ENCODE results near the gene GBGT1.

DNA sequence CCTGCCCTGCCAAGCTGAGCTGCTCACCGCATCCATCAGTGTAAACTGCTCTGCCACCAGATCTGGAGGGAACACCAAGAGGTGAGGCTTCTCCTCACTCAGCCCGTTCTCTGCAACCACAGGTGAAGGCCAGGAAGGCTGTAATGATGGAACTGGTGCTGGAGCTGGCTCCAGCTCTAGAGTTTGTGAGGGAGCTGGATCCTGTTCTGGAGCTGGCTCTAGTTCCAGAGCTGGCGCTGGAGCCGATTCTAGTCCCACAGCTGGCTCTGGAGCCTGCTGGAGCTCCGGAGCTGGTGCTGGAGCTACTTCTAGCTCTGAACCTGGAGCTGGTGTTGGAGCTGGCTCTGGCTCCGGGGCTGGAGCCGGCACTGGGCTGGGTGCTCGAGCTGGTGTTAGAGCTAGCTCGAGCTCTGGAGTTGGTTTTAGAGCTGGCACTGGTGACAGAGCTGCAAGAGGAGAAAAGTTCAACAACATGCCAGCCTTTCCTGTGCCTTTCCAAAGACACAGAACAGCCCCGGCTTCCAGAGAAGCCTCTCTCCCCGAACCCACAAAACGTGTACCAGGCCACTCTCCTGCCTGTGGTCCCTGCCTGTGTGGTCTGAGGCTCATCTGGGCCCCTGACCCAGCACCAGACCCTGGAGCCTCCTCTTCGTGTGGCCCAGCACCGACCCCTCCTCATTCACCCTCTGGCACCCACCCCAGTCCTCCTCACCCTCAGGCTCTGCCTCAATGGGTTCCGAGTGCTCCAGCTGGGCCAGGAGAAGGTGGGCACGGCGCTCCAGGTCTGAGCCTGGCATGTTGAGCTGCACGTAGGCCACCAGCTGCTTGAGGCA is 55.5 kb downstream of the GBGT1 start:
- TF ChIP-seq CTCF (conservative IDR thresholded peaks at IDR 0.05; ENCODE audit: low read depth in 2 of 2) (no peak), EZH2 (IDR thresholded peaks at IDR 0.05; ENCODE audit: low read depth, unreplicated experiment) (no peak), POLR2AphosphoS5 (IDR thresholded peaks at IDR 0.05; ENCODE audit: low read depth) (no peak), ZNF331 (CRISPR knock-in tag; IDR thresholded peaks at IDR 0.05; ENCODE audit: low read depth) (no peak), REST (IDR thresholded peaks at IDR 0.05; ENCODE audit: unreplicated experiment) (no peak), EZH2phosphoT487 (IDR thresholded peaks at IDR 0.05; ENCODE audit: unreplicated experiment) (no peak), JUNB (IDR thresholded peaks at IDR 0.05; ENCODE audit: unreplicated experiment) (no peak), CREB1 (CRISPR knock-in tag; IDR thresholded peaks at IDR 0.05; ENCODE audit: low read depth) (no peak), ZNF114 (CRISPR knock-in tag; IDR thresholded peaks at IDR 0.05) (no peak), NANOG (IDR thresholded peaks at IDR 0.05; ENCODE audit: borderline replicate concordance) (no peak)
- TF ChIP-seq, protein P1, sequence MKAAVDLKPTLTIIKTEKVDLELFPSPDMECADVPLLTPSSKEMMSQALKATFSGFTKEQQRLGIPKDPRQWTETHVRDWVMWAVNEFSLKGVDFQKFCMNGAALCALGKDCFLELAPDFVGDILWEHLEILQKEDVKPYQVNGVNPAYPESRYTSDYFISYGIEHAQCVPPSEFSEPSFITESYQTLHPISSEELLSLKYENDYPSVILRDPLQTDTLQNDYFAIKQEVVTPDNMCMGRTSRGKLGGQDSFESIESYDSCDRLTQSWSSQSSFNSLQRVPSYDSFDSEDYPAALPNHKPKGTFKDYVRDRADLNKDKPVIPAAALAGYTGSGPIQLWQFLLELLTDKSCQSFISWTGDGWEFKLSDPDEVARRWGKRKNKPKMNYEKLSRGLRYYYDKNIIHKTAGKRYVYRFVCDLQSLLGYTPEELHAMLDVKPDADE (IDR thresholded peaks at IDR 0.05), result no peak
- TF ChIP-seq, protein P2, sequence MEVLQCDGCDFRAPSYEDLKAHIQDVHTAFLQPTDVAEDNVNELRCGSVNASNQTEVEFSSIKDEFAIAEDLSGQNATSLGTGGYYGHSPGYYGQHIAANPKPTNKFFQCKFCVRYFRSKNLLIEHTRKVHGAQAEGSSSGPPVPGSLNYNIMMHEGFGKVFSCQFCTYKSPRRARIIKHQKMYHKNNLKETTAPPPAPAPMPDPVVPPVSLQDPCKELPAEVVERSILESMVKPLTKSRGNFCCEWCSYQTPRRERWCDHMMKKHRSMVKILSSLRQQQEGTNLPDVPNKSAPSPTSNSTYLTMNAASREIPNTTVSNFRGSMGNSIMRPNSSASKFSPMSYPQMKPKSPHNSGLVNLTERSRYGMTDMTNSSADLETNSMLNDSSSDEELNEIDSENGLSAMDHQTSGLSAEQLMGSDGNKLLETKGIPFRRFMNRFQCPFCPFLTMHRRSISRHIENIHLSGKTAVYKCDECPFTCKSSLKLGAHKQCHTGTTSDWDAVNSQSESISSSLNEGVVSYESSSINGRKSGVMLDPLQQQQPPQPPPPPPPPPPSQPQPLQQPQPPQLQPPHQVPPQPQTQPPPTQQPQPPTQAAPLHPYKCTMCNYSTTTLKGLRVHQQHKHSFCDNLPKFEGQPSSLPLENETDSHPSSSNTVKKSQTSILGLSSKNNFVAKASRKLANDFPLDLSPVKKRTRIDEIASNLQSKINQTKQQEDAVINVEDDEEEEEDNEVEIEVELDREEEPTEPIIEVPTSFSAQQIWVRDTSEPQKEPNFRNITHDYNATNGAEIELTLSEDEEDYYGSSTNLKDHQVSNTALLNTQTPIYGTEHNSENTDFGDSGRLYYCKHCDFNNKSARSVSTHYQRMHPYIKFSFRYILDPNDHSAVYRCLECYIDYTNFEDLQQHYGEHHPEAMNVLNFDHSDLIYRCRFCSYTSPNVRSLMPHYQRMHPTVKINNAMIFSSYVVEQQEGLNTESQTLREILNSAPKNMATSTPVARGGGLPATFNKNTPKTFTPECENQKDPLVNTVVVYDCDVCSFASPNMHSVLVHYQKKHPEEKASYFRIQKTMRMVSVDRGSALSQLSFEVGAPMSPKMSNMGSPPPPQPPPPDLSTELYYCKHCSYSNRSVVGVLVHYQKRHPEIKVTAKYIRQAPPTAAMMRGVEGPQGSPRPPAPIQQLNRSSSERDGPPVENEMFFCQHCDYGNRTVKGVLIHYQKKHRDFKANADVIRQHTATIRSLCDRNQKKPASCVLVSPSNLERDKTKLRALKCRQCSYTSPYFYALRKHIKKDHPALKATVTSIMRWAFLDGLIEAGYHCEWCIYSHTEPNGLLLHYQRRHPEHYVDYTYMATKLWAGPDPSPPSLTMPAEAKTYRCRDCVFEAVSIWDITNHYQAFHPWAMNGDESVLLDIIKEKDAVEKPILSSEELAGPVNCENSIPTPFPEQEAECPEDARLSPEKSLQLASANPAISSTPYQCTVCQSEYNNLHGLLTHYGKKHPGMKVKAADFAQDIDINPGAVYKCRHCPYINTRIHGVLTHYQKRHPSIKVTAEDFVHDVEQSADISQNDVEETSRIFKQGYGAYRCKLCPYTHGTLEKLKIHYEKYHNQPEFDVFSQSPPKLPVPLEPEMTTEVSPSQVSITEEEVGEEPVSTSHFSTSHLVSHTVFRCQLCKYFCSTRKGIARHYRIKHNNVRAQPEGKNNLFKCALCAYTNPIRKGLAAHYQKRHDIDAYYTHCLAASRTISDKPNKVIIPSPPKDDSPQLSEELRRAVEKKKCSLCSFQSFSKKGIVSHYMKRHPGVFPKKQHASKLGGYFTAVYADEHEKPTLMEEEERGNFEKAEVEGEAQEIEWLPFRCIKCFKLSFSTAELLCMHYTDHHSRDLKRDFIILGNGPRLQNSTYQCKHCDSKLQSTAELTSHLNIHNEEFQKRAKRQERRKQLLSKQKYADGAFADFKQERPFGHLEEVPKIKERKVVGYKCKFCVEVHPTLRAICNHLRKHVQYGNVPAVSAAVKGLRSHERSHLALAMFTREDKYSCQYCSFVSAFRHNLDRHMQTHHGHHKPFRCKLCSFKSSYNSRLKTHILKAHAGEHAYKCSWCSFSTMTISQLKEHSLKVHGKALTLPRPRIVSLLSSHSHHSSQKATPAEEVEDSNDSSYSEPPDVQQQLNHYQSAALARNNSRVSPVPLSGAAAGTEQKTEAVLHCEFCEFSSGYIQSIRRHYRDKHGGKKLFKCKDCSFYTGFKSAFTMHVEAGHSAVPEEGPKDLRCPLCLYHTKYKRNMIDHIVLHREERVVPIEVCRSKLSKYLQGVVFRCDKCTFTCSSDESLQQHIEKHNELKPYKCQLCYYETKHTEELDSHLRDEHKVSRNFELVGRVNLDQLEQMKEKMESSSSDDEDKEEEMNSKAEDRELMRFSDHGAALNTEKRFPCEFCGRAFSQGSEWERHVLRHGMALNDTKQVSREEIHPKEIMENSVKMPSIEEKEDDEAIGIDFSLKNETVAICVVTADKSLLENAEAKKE (CRISPR knock-in tag; IDR thresholded peaks at IDR 0.05), result no peak

Measured in GM23338 (cell line).